HCT116 (cell line): ENCODE measurements around the gene FAM167B. TPM values are rescaled to one million over a fixed set of nuclear protein-coding genes. Genes with fewer than 3 reads are reported as not detected.

Source experiments
- ATAC-seq: fragments of 200-7000 bp; cut with Tn5 transposase; 2 replicates; pipeline ENCODE4 v1.9.1; 2020; ENCODE audit warnings: mild to moderate bottlenecking, moderate library complexity
- BruUV-seq: library from RNA; stranded (reverse); fragments of 400-500 nt; replicated peaks from 2 replicates; lab custom pipeline; 2021; lab: Mats Ljungman, UMichigan
- CTCF ChIA-PET: fragments of 300-600 bp; sonication (Branson Sonifier 250); formaldehyde crosslinking; loops from one replicate; lab custom pipeline; 2021; ENCODE audit warnings: antibody characterized with exemption; lab: Charles Lee
- POLR2A ChIA-PET: fragments of 300-600, 350-600 bp; sonication (Branson Sonifier 250); formaldehyde crosslinking; loops from one replicate; lab custom pipeline; 2021; ENCODE audit warnings: antibody characterized with exemption; lab: Charles Lee
- RAD21 ChIA-PET, 2 experiments: fragments of 300-600 bp; sonication (Branson Sonifier 250); formaldehyde crosslinking; loops; one replicate each; lab custom pipeline; 2023; ENCODE audit warnings: low total read pairs in 2 of 2; ENCODE audit not compliant: uncharacterized antibody in 2 of 2, unreplicated experiment in 2 of 2, low non-redundant PET in 1 of 2; lab: Charles Lee
- DNase-seq: peaks from one replicate; pipeline ENCODE4 v3.0.0-alpha.2; 2010; ENCODE audit warnings: low read depth, low spot score
- H2AFZ ChIP-seq: fragments of 200-600 bp; shearing (Covaris generic), sonication (generic); 2 replicates; pipeline ENCODE4 v1.6.1; 2017; ENCODE audit warnings: low read depth, mixed run types, mixed read lengths, antibody characterized with exemption, low read length; ENCODE audit not compliant: poor library complexity, severe bottlenecking
- H3K27ac ChIP-seq: 2 replicates; pipeline ENCODE4 v1.5.1; 2012; ENCODE audit warnings: low read depth, low read length
- H3K27me3 ChIP-seq: fragments of 200-600 bp; sonication (generic); 2 replicates; pipeline ENCODE4 v1.6.1; 2016; ENCODE audit warnings: mixed run types, low read length, mixed read lengths; ENCODE audit not compliant: insufficient read depth
- H3K36me3 ChIP-seq, 2 experiments: fragments of 200-500 bp in 1 of 2; fragments of 200-600 bp in 1 of 2; sonication (Bioruptor generic) in 1 of 2; sonication (generic) in 1 of 2; 2 replicates each; pipeline versions ENCODE4 v1.5.1 to v1.6.1; 2014 to 2016; ENCODE audit warnings: low read length in 2 of 2, inconsistent platforms in 1 of 2, mixed read lengths in 1 of 2, mixed run types in 1 of 2; ENCODE audit not compliant: insufficient read depth in 2 of 2, control insufficient read depth in 1 of 2
- H3K4me1 ChIP-seq, 2 experiments: fragments of 200-600 bp in 1 of 2; sonication (generic) in 1 of 2; 2 replicates each; pipeline versions ENCODE4 v1.5.1 to v1.6.1; 2012 to 2017; ENCODE audit warnings: low read length in 2 of 2, inconsistent platforms in 1 of 2, mild to moderate bottlenecking in 1 of 2, mixed read lengths in 1 of 2, mixed run types in 1 of 2, moderate library complexity in 1 of 2; ENCODE audit not compliant: insufficient read depth in 2 of 2, control insufficient read depth in 1 of 2
- H3K4me2 ChIP-seq: fragments of 200-600 bp; sonication (generic); 2 replicates; pipeline ENCODE4 v1.6.1; 2017; ENCODE audit warnings: mixed run types, low read length, mixed read lengths
- H3K4me3 ChIP-seq, 2 experiments: fragments of 200-600 bp in 1 of 2; sonication (generic) in 1 of 2; replicated peaks in 1 of 2; 2 replicates each; pipeline ENCODE4 v1.5.1; 2011 to 2016; ENCODE audit warnings: low read length in 2 of 2, control low read depth in 1 of 2, low read depth in 1 of 2, mild to moderate bottlenecking in 1 of 2, mixed read lengths in 1 of 2, mixed run types in 1 of 2
- H3K79me2 ChIP-seq: fragments of 200-600 bp; sonication (generic); 2 replicates; pipeline ENCODE4 v1.6.1; 2017; ENCODE audit warnings: mild to moderate bottlenecking, mixed run types, low read length, moderate library complexity, mixed read lengths; ENCODE audit not compliant: insufficient read depth
- H3K9ac ChIP-seq: fragments of 200-600 bp; sonication (generic); 2 replicates; pipeline ENCODE4 v1.6.1; 2016; ENCODE audit warnings: low read length, mixed read lengths
- H3K9me2 ChIP-seq: fragments of 200-600 bp; sonication (generic), shearing (Covaris generic); 2 replicates; pipeline ENCODE4 v1.6.1; 2017; ENCODE audit warnings: mixed run types, mild to moderate bottlenecking, moderate library complexity; ENCODE audit not compliant: insufficient read depth
- H3K9me3 ChIP-seq, 2 experiments: fragments of 200-500 bp in 1 of 2; fragments of 200-600 bp in 1 of 2; sonication (Bioruptor generic) in 1 of 2; sonication (generic) in 1 of 2; 2 replicates each; pipeline ENCODE4 v1.6.1; 2014 to 2017; ENCODE audit warnings: low read length in 2 of 2, mixed read lengths in 2 of 2, inconsistent platforms in 1 of 2, low read depth in 1 of 2, mild to moderate bottlenecking in 1 of 2, mixed run types in 1 of 2, moderate library complexity in 1 of 2; ENCODE audit not compliant: control insufficient read depth in 1 of 2, insufficient read depth in 1 of 2
- H4K20me1 ChIP-seq: fragments of 200-600 bp; sonication (generic), shearing (Covaris generic); 2 replicates; pipeline ENCODE4 v1.6.1; 2017; ENCODE audit warnings: mixed run types, mild to moderate bottlenecking, moderate library complexity; ENCODE audit not compliant: insufficient read depth
- ATF3 ChIP-seq: IDR thresholded peaks from 2 replicates; pipeline ENCODE4 v1.6.1; 2012
- CBX3 ChIP-seq: IDR thresholded peaks from 2 replicates; pipeline ENCODE4 v1.6.1; 2012; ENCODE audit warnings: low read depth
- CEBPB ChIP-seq: IDR thresholded peaks from 2 replicates; pipeline ENCODE4 v1.6.1; 2012; ENCODE audit warnings: low read depth
- ELF1 ChIP-seq: IDR thresholded peaks from 2 replicates; pipeline ENCODE4 v1.6.1; 2012; ENCODE audit warnings: low read depth, borderline replicate concordance
- EZH2 ChIP-seq: fragments of 200-600 bp; sonication (generic); IDR thresholded peaks from 2 replicates; pipeline ENCODE4 v1.6.1; 2017; ENCODE audit warnings: antibody characterized with exemption, mixed run types
- EZH2phosphoT487 ChIP-seq: fragments of 200-600 bp; IDR thresholded peaks from 2 replicates; pipeline ENCODE4 v1.6.1; 2018; ENCODE audit warnings: antibody characterized with exemption, borderline replicate concordance
- FOSL1 ChIP-seq: IDR thresholded peaks from 2 replicates; pipeline ENCODE4 v1.6.1; 2012; ENCODE audit warnings: low read depth
- JUND ChIP-seq: IDR thresholded peaks from 2 replicates; pipeline ENCODE4 v1.6.1; 2012
- POLR2A ChIP-seq: IDR thresholded peaks from 2 replicates; pipeline ENCODE4 v1.7.0; 2011; ENCODE audit warnings: borderline replicate concordance; ENCODE audit not compliant: insufficient read depth, insufficient read length; ENCODE audit errors: extremely low read depth
- POLR2AphosphoS5 ChIP-seq: IDR thresholded peaks from 2 replicates; pipeline ENCODE4 v1.6.1; 2011; ENCODE audit warnings: mild to moderate bottlenecking, low read depth, low read length, moderate library complexity
- RAD21 ChIP-seq: IDR thresholded peaks from 2 replicates; pipeline ENCODE4 v1.6.1; 2012; ENCODE audit warnings: low read depth, mild to moderate bottlenecking
- SIN3A ChIP-seq: IDR thresholded peaks from 2 replicates; pipeline ENCODE4 v1.6.1; 2012; ENCODE audit warnings: low read depth
- SRF ChIP-seq: IDR thresholded peaks from 2 replicates; pipeline ENCODE4 v1.6.1; 2012; ENCODE audit warnings: low read depth
- TCF7L2 ChIP-seq: IDR thresholded peaks from 2 replicates; pipeline ENCODE4 v1.7.0; 2011; ENCODE audit warnings: borderline replicate concordance, inconsistent platforms; ENCODE audit not compliant: insufficient read depth, insufficient read length; ENCODE audit errors: extremely low read depth
- YY1 ChIP-seq: IDR thresholded peaks from 2 replicates; pipeline ENCODE4 v1.6.1; 2011; ENCODE audit warnings: low read length, low read depth, moderate library complexity, mild to moderate bottlenecking; ENCODE audit not compliant: insufficient replicate concordance; ENCODE audit errors: extremely low read depth
- ZFX ChIP-seq: fragments of 450-650 bp; IDR thresholded peaks from 2 replicates; pipeline ENCODE4 v1.6.1; 2017
- intact Hi-C: fragments of 100-400 bp; cut with micrococcal nuclease; formaldehyde crosslinking; loops from 2 replicates; pipeline ENCODE4 v1.10.0; 2022
- total RNA-seq: library from RNA; stranded (reverse); gene quantifications from one replicate; pipeline ENCODE4 v1.2.1, GENCODE V29; 2021; ENCODE audit not compliant: unreplicated experiment
- TF ChIP-seq, protein P1 (sequence below), 3 experiments: fragments of 200-600 bp in 1 of 3; sonication (generic) in 1 of 3; IDR thresholded peaks in 2 of 3; conservative IDR thresholded peaks in 1 of 3; 2 replicates each; pipeline ENCODE4 v1.5.1; 2012 to 2017; ENCODE audit warnings: low read depth in 2 of 3, low read length in 2 of 3, antibody characterized with exemption in 1 of 3, borderline replicate concordance in 1 of 3, control low read depth in 1 of 3, mild to moderate bottlenecking in 1 of 3, mixed read lengths in 1 of 3, mixed run types in 1 of 3, moderate library complexity in 1 of 3; ENCODE audit not compliant: insufficient read depth in 1 of 3

FAM167B gene
- total RNA-seq, 1 experiment from 2014 or later, result 0.42 TPM

- Histone ChIP-seq H3K4me2 (0 out of 2 replicates have a peak overlapping the region, but pooled peaks have one; percentile 15), H3K79me2 (peaks cover 19% of the 10 kb centered on the region; the same call in 1 of the 2 replicates)
- TF ChIP-seq FOSL1 (no peak), YY1 (no peak), ATF3 (no peak), ZFX (no peak), SIN3A (no peak), TCF7L2 (no peak), CEBPB (no peak), SRF (no peak), ELF1 (no peak), CBX3 (no peak), RAD21 (no peak), EZH2 (no peak), POLR2AphosphoS5 (no peak), POLR2A (no peak), JUND (no peak), EZH2phosphoT487 (no peak)
- TF ChIP-seq, protein P1, sequence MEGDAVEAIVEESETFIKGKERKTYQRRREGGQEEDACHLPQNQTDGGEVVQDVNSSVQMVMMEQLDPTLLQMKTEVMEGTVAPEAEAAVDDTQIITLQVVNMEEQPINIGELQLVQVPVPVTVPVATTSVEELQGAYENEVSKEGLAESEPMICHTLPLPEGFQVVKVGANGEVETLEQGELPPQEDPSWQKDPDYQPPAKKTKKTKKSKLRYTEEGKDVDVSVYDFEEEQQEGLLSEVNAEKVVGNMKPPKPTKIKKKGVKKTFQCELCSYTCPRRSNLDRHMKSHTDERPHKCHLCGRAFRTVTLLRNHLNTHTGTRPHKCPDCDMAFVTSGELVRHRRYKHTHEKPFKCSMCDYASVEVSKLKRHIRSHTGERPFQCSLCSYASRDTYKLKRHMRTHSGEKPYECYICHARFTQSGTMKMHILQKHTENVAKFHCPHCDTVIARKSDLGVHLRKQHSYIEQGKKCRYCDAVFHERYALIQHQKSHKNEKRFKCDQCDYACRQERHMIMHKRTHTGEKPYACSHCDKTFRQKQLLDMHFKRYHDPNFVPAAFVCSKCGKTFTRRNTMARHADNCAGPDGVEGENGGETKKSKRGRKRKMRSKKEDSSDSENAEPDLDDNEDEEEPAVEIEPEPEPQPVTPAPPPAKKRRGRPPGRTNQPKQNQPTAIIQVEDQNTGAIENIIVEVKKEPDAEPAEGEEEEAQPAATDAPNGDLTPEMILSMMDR (IDR thresholded peaks at IDR 0.05 in 2 of 3, conservative IDR thresholded peaks at IDR 0.05 in 1 of 3; ENCODE audit: borderline replicate concordance in 1 of 3, insufficient read depth in 1 of 3, low read depth in 2 of 3, low read length in 2 of 3), result no peak
Measured at GRCh38 chr1:32208469-32208868, 38.6 kb upstream of the FAM167B start.

More at GRCh38 chr1:32208469-32208868, 38.6 kb upstream of the FAM167B start:
- H3K9me2 ChIP-seq, result no peaks in the 10 kb centered on the region
- H3K4me3 ChIP-seq, result no peak overlapping the region
- peaks cover 6 to 25% of the 10 kb centered on the region in 2 experiments; a peak in 2 of 4 replicates for H3K4me1 ChIP-seq
- no peak overlapping the region for H3K27ac ChIP-seq
- CTCF ChIA-PET, result no interaction called here
- H3K9ac ChIP-seq, result no peak overlapping the region
- no peaks in the 10 kb centered on the region for H3K27me3 ChIP-seq
- no TSS peak for BruUV-seq
- no peaks in the 10 kb centered on the region for H4K20me1 ChIP-seq
- H3K9me3 ChIP-seq, result no peaks in the 10 kb centered on the region
- no peak for DNase-seq
- H3K36me3 ChIP-seq, result peaks cover 0 to 11% of the 10 kb centered on the region in 2 experiments; a peak in 1 of 4 replicates
- POLR2A ChIA-PET, result no interaction called here
- intact Hi-C loops, result no loop called here
- no peak for ATAC-seq
- RAD21 ChIA-PET, result no interaction called here
- no peak overlapping the region for H2AFZ ChIP-seq
